GM12892 (cell line): Measurements from ENCODE around the gene COL9A2.

ENCODE experiments used
- POLR2A ChIP-seq: IDR thresholded peaks from 2 replicates; pipeline ENCODE4 v1.6.1; 2011; ENCODE audit warnings: low read depth, low read length, control low read depth
- POLR2AphosphoS5 ChIP-seq: IDR thresholded peaks from 2 replicates; pipeline ENCODE4 v1.6.1; 2011; ENCODE audit warnings: low read depth, low read length, control low read depth
- TAF1 ChIP-seq: IDR thresholded peaks from 2 replicates; pipeline ENCODE4 v1.6.1; 2011; ENCODE audit warnings: low read depth, mild to moderate bottlenecking, control low read depth, low read length, borderline replicate concordance

DNA sequence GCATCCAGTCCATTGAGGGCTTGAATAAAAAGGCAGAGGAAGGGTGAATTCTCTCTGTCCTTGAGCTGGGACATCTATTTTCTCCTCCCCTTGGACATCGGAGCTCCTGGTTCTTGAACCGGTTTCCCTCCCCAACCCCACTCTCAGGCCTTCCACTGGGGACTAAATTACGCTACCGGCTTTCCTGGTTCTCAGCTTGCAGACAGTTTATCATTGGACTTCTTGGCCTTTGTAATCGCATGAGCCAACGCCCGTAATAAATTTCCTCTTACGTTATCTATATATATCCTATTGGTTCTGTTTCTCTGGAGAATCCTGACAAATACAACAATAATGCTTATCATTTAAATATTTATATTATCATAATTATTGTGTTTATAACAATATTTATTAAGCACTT is 20.4 kb upstream of the COL9A2 start:
- no peak for TF ChIP-seq POLR2AphosphoS5
- no peak for TF ChIP-seq POLR2A
- TF ChIP-seq TAF1: no peak
